IMR-90 (cell line): ENCODE results near the gene PRPS2. TPM values are rescaled to one million over a fixed set of nuclear protein-coding genes. Genes with fewer than 3 reads are reported as not detected.

Source experiments
- ATAC-seq: fragments of 200-7000 bp; cut with Tn5 transposase; 2 replicates; pipeline ENCODE4 v1.9.1; 2020; ENCODE audit warnings: low read depth, mild to moderate bottlenecking, moderate library complexity
- BruUV-seq: library from RNA; stranded (reverse); fragments of 400-500 nt; replicated peaks from 2 replicates; lab custom pipeline; 2021; lab: Mats Ljungman, UMichigan
- CTCF ChIA-PET: fragments of 300-600 bp; formaldehyde crosslinking; extraction: SDS; loops from one replicate; lab custom pipeline; 2021; ENCODE audit warnings: antibody characterized with exemption; lab: Yijun Ruan, JAX
- POLR2A ChIA-PET: fragments of 300-600 bp; sonication (Branson Sonifier 250); formaldehyde crosslinking; loops from one replicate; lab custom pipeline; 2022; ENCODE audit warnings: antibody characterized with exemption; ENCODE audit not compliant: unreplicated experiment; lab: Charles Lee
- DNase-seq: peaks from one replicate; pipeline ENCODE4 v3.0.0; 2013
- H2AFZ ChIP-seq: replicated peaks from 2 replicates; pipeline ENCODE3; 2013; ENCODE audit warnings: low read length, mild to moderate bottlenecking; ENCODE audit not compliant: poor library complexity
- H2AK5ac ChIP-seq: 2 replicates; pipeline ENCODE4 v1.6.1; 2013; ENCODE audit warnings: low read depth, low read length, inconsistent platforms
- H2AK9ac ChIP-seq: replicated peaks from 2 replicates; pipeline ENCODE3; 2013; ENCODE audit warnings: mild to moderate bottlenecking, low read depth, low read length, moderate library complexity; ENCODE audit not compliant: poor library complexity
- H2BK120ac ChIP-seq: 2 replicates; pipeline ENCODE4 v1.6.1; 2013; ENCODE audit warnings: low read depth, low read length, inconsistent platforms
- H2BK15ac ChIP-seq: 3 replicates; pipeline ENCODE4 v1.6.1; 2013; ENCODE audit warnings: low read depth, low read length, inconsistent platforms
- H2BK20ac ChIP-seq: 2 replicates; pipeline ENCODE4 v1.6.1; 2013; ENCODE audit warnings: low read depth, mild to moderate bottlenecking, inconsistent platforms, low read length, moderate library complexity
- H2BK5ac ChIP-seq: 2 replicates; pipeline ENCODE4 v1.6.1; 2013; ENCODE audit warnings: mild to moderate bottlenecking, low read depth, low read length, inconsistent platforms; ENCODE audit not compliant: poor library complexity, severe bottlenecking
- H3K14ac ChIP-seq: replicated peaks from 2 replicates; pipeline ENCODE4 v1.6.1; 2013; ENCODE audit warnings: low read depth, low read length, inconsistent platforms
- H3K18ac ChIP-seq: 2 replicates; pipeline ENCODE4 v1.6.1; 2013; ENCODE audit warnings: low read depth, low read length, control low read depth
- H3K23ac ChIP-seq: 2 replicates; pipeline ENCODE4 v1.6.1; 2013; ENCODE audit warnings: low read depth, low read length, inconsistent platforms
- H3K27ac ChIP-seq: 2 replicates; pipeline ENCODE4 v1.5.1; 2013; ENCODE audit warnings: mild to moderate bottlenecking, control low read depth, low read length; ENCODE audit not compliant: insufficient read depth
- H3K27me3 ChIP-seq: 2 replicates; pipeline ENCODE4 v1.6.1; 2013; ENCODE audit warnings: low read length; ENCODE audit not compliant: control insufficient read depth, insufficient read depth
- H3K36me3 ChIP-seq: 2 replicates; pipeline ENCODE4 v1.6.1; 2013; ENCODE audit warnings: low read length, mixed read lengths; ENCODE audit not compliant: control insufficient read depth, insufficient read depth
- H3K4ac ChIP-seq: 2 replicates; pipeline ENCODE4 v1.6.1; 2013; ENCODE audit warnings: low read depth, low read length, inconsistent platforms
- H3K4me1 ChIP-seq: 2 replicates; pipeline ENCODE4 v1.6.1; 2013; ENCODE audit warnings: low read length, mixed read lengths; ENCODE audit not compliant: control insufficient read depth, insufficient read depth
- H3K4me2 ChIP-seq: 2 replicates; pipeline ENCODE4 v1.6.1; 2013; ENCODE audit warnings: low read depth, mild to moderate bottlenecking, control low read depth, low read length, moderate library complexity
- H3K4me3 ChIP-seq: 2 replicates; pipeline ENCODE4 v1.5.1; 2013; ENCODE audit warnings: low read depth, mild to moderate bottlenecking, control low read depth, low read length, moderate library complexity; ENCODE audit not compliant: insufficient read depth
- H3K56ac ChIP-seq: 2 replicates; pipeline ENCODE4 v1.6.1; 2013; ENCODE audit warnings: low read length, inconsistent platforms; ENCODE audit not compliant: insufficient read depth; ENCODE audit errors: extremely low read depth
- H3K79me1 ChIP-seq, 2 experiments: 2 replicates each; pipeline ENCODE4 v1.6.1; 2013; ENCODE audit warnings: low read length in 2 of 2, inconsistent platforms in 1 of 2, low read depth in 1 of 2
- H3K9ac ChIP-seq: 2 replicates; pipeline ENCODE4 v1.6.1; 2013; ENCODE audit warnings: low read depth, low read length, control low read depth
- H3K9me1 ChIP-seq: 2 replicates; pipeline ENCODE4 v1.6.1; 2013; ENCODE audit warnings: low read length, inconsistent platforms; ENCODE audit not compliant: insufficient read depth
- H3K9me3 ChIP-seq: 2 replicates; pipeline ENCODE4 v1.6.1; 2013; ENCODE audit warnings: low read length; ENCODE audit not compliant: control insufficient read depth, insufficient read depth
- H4K20me1 ChIP-seq: 2 replicates; pipeline ENCODE4 v1.6.1; 2013; ENCODE audit warnings: low read length, inconsistent platforms; ENCODE audit not compliant: insufficient read depth
- H4K5ac ChIP-seq: 2 replicates; pipeline ENCODE4 v1.6.1; 2013; ENCODE audit warnings: mild to moderate bottlenecking, low read depth, low read length, control low read depth
- H4K8ac ChIP-seq, 2 experiments: 2 replicates each; pipeline ENCODE4 v1.6.1; 2013; ENCODE audit warnings: low read depth in 2 of 2, low read length in 2 of 2, control low read depth in 1 of 2, inconsistent platforms in 1 of 2
- H4K91ac ChIP-seq: 2 replicates; pipeline ENCODE4 v1.6.1; 2013; ENCODE audit warnings: low read depth, low read length, inconsistent platforms; ENCODE audit not compliant: insufficient read depth
- POLR2A ChIP-seq: IDR thresholded peaks from 2 replicates; pipeline ENCODE4 v1.6.1; 2012; ENCODE audit warnings: mild to moderate bottlenecking, low read depth, low read length
- RAD21 ChIP-seq: IDR thresholded peaks from 2 replicates; pipeline ENCODE4 v1.6.1; 2012; ENCODE audit warnings: low read length, improper control_type of control experiment
- RFX5 ChIP-seq: IDR thresholded peaks from 2 replicates; pipeline ENCODE4 v1.8.0; 2012; ENCODE audit warnings: low read depth, mild to moderate bottlenecking, low read length, moderate library complexity
- SMC3 ChIP-seq: fragments of 150-350 bp; IDR thresholded peaks from 2 replicates; pipeline ENCODE4 v1.6.1; 2016; ENCODE audit warnings: low read depth, mild to moderate bottlenecking, antibody characterized with exemption, low read length, moderate library complexity
- WGBS, 2 experiments: methylation state at CpG; one replicate each; pipeline versions ENCODE4 v1.1.5 to v1.1.7; 2013; ENCODE audit warnings: missing lambda C conversion rate in 2 of 2; ENCODE audit not compliant: insufficient read length in 1 of 2; ENCODE audit errors: extremely low coverage in 2 of 2; 5-methylcytosine and 5-hydroxymethylcytosine counted together
- dilution Hi-C: fragments of 300-500 bp; cut with HindIII; formaldehyde crosslinking; loops from one replicate; pipeline ENCODE4 v1.14.3; 2018; ENCODE audit warnings: low sequenced_read_pairs; ENCODE audit not compliant: unreplicated experiment
- in situ Hi-C: fragments of 300-500 bp; cut with MboI; formaldehyde crosslinking; loops from 3 replicates; pipeline ENCODE4 v1.14.3; 2019; ENCODE audit warnings: low sequenced_read_pairs, inconsistent platforms, mixed read lengths
- intact Hi-C: fragments of 100-400 bp; cut with micrococcal nuclease; formaldehyde crosslinking; loops from 2 replicates; pipeline ENCODE4 v1.10.0; 2022
- polyA plus RNA-seq, 3 experiments: library from polyadenylated mRNA; depleted of rRNA; stranded (reverse); fragments of >200 nt; gene quantifications; 2 replicates each; pipeline ENCODE4 v1.2.3, GENCODE V29; 2012; ENCODE audit warnings: low replicate concordance in 1 of 3
- total RNA-seq: library from RNA; depleted of rRNA; stranded (reverse); fragments of >200 nt; gene quantifications from 2 replicates; pipeline ENCODE4 v1.2.3, GENCODE V29; 2012
- TF ChIP-seq, protein P1 (sequence below): fragments of 150-350 bp; IDR thresholded peaks from 2 replicates; pipeline ENCODE4 v1.6.1; 2016; ENCODE audit warnings: low read depth, mild to moderate bottlenecking, low read length, moderate library complexity, borderline replicate concordance

PRPS2 gene
- total and polyA plus RNA-seq, 2 of the 4 experiments (the other 2 are of a cell fraction): 20.4 to 48.0 TPM

DNA sequence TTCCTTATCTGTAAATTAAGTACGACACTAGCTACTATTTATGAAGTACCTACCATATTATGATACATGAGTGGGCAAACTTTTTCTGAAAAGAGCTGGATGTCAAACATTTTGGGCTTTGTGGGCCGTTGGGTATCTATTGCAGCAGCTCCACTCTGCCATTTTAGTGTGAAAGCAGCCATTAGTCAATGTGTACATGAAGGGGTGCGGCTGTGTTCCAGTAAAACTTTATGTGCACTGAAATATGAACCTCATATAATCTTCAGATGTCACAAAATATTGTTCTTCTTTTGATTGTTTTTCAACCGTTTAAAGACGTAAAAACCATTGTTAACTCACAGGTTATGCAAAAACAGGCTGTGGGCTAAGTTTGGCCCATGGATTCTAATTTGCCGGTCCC is 14.1 kb downstream of the PRPS2 start:
- H3K4ac ChIP-seq: no peak overlapping the region
- peaks cover 1% of the 10 kb centered on the region; the same call in 1 of the 2 replicates for H3K36me3 ChIP-seq
- no peak overlapping the region for H2BK15ac ChIP-seq
- no peaks in the 10 kb centered on the region for H3K9me3 ChIP-seq
- H2AK5ac ChIP-seq: no peak overlapping the region
- no peak overlapping the region for H3K18ac ChIP-seq
- no peak overlapping the region for H2AFZ ChIP-seq
- H3K27ac ChIP-seq: no peak overlapping the region
- no peak overlapping the region for H3K23ac ChIP-seq
- BruUV-seq: no TSS peak
- H2BK20ac ChIP-seq: no peak overlapping the region
- TF ChIP-seq RFX5 (no peak), POLR2A (no peak), SMC3 (no peak), RAD21 (no peak)
- TF ChIP-seq, protein P1, sequence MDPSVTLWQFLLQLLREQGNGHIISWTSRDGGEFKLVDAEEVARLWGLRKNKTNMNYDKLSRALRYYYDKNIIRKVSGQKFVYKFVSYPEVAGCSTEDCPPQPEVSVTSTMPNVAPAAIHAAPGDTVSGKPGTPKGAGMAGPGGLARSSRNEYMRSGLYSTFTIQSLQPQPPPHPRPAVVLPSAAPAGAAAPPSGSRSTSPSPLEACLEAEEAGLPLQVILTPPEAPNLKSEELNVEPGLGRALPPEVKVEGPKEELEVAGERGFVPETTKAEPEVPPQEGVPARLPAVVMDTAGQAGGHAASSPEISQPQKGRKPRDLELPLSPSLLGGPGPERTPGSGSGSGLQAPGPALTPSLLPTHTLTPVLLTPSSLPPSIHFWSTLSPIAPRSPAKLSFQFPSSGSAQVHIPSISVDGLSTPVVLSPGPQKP: no peak
- no peak overlapping the region for H3K9ac ChIP-seq
- H3K56ac ChIP-seq: no peak overlapping the region
- no peak for ATAC-seq
- no CpG with 5 or more reads among the region's 6 CpGs for WGBS, 2 experiments
- H3K79me1 ChIP-seq: peaks cover 0 to 1% of the 10 kb centered on the region in 2 experiments; a peak in 1 of 4 replicates
- CTCF ChIA-PET: no interaction called here
- POLR2A ChIA-PET: no interaction called here
- H3K27me3 ChIP-seq: no peaks in the 10 kb centered on the region
- in situ Hi-C loops: loop anchor here (25.0 kb wide), 1 partner anchor 682 kb away; no protein-coding TSS in a partner anchor
- DNase-seq: no peak
- no peak overlapping the region for H3K4me2 ChIP-seq
- no peak overlapping the region for H4K91ac ChIP-seq
- H2BK5ac ChIP-seq: no peak overlapping the region
- no peaks in the 10 kb centered on the region for H3K9me1 ChIP-seq
- H4K8ac ChIP-seq: no peak overlapping the region
- intact Hi-C loops: no loop called here
- no peak overlapping the region for H2AK9ac ChIP-seq
- dilution Hi-C loops: no loop called here
- H4K5ac ChIP-seq: no peak overlapping the region
- H3K4me1 ChIP-seq: no peaks in the 10 kb centered on the region
- no peak overlapping the region for H3K14ac ChIP-seq
- H2BK120ac ChIP-seq: no peak overlapping the region
- H3K4me3 ChIP-seq: no peak overlapping the region
- H4K20me1 ChIP-seq: no peaks in the 10 kb centered on the region
